Naive thymus-derived CD4-positive, alpha-beta T cell (primary cell): ENCODE results near the gene PHKA1. TPM values are rescaled to one million over a fixed set of nuclear protein-coding genes. Genes with fewer than 3 reads are reported as not detected.
A peak's percentile ranks its signal among the peaks of the same experiment; 100 is the strongest.

ENCODE experiments used
- ATAC-seq: fragments of 150-1000 bp; cut with Tn5 transposase; 2 replicates; pipeline ENCODE4 v1.10.0; 2021; ENCODE audit warnings: mild to moderate bottlenecking, moderate library complexity
- CTCF ChIA-PET: fragments of 350-600 bp; sonication (Branson Sonifier 250); formaldehyde crosslinking; loops from one replicate; lab custom pipeline; 2021; ENCODE audit warnings: antibody characterized with exemption; lab: Charles Lee
- POLR2A ChIA-PET: fragments of 350-600 bp; sonication (Branson Sonifier 250); formaldehyde crosslinking; loops from one replicate; lab custom pipeline; 2021; ENCODE audit warnings: antibody characterized with exemption, inconsistent platforms; lab: Charles Lee
- DNase-seq, 9 donors: peaks; one replicate each; pipeline versions ENCODE4 v3.0.0 to v3.0.0-alpha.2; 2020 to 2022; ENCODE audit warnings: mixed read lengths in 1 of 9
- H3K27ac ChIP-seq: one replicate; pipeline ENCODE4 v1.7.0; 2013; ENCODE audit warnings: mild to moderate bottlenecking, low read depth, low read length, moderate library complexity
- H3K27me3 ChIP-seq, 2 donors: one replicate each; pipeline ENCODE4 v1.7.0; 2013; ENCODE audit warnings: low read length in 2 of 2, mild to moderate bottlenecking in 2 of 2, moderate library complexity in 2 of 2; ENCODE audit not compliant: control insufficient read depth in 2 of 2, insufficient read depth in 2 of 2
- H3K36me3 ChIP-seq, 3 experiments: 1 replicate in 2 of 3; 2 replicates in 1 of 3; pipeline ENCODE4 v1.7.0; 2013; ENCODE audit warnings: low read length in 3 of 3, mild to moderate bottlenecking in 3 of 3, moderate library complexity in 1 of 3; ENCODE audit not compliant: insufficient read depth in 3 of 3, control insufficient read depth in 2 of 3
- H3K4me1 ChIP-seq, 2 donors: one replicate each; pipeline ENCODE4 v1.7.0; 2013; ENCODE audit warnings: low read length in 2 of 2, mild to moderate bottlenecking in 2 of 2, moderate library complexity in 1 of 2; ENCODE audit not compliant: control insufficient read depth in 2 of 2, insufficient read depth in 2 of 2
- H3K4me3 ChIP-seq: 2 replicates; pipeline ENCODE4 v1.7.0; 2013; ENCODE audit warnings: mild to moderate bottlenecking, low read length
- H3K9me3 ChIP-seq, 3 experiments: 1 replicate in 2 of 3; 2 replicates in 1 of 3; pipeline ENCODE4 v1.7.0; 2013; ENCODE audit warnings: low read length in 3 of 3; ENCODE audit not compliant: control insufficient read depth in 2 of 3
- H3K27ac Mint-ChIP-seq, 9 donors: one replicate each; pipeline ENCODE4 v1.8.0; 2020 to 2022; ENCODE audit warnings: mixed read lengths in 9 of 9, mild to moderate bottlenecking in 8 of 9, moderate library complexity in 5 of 9, inconsistent platforms in 2 of 9
- H3K27me3 Mint-ChIP-seq, 5 donors: one replicate each; pipeline ENCODE4 v1.8.0; 2021 to 2022; ENCODE audit warnings: mixed read lengths in 5 of 5, mild to moderate bottlenecking in 1 of 5
- H3K36me3 Mint-ChIP-seq, 5 donors: one replicate each; pipeline ENCODE4 v1.8.0; 2020 to 2022; ENCODE audit warnings: mixed read lengths in 5 of 5, mild to moderate bottlenecking in 3 of 5, inconsistent platforms in 1 of 5
- H3K4me1 Mint-ChIP-seq, 7 donors: one replicate each; pipeline ENCODE4 v1.8.0; 2020 to 2022; ENCODE audit warnings: mixed read lengths in 7 of 7, mild to moderate bottlenecking in 3 of 7, inconsistent platforms in 1 of 7
- H3K4me3 Mint-ChIP-seq, 10 donors: one replicate each; pipeline ENCODE4 v1.8.0; 2020 to 2022; ENCODE audit warnings: mild to moderate bottlenecking in 10 of 10, mixed read lengths in 10 of 10, moderate library complexity in 6 of 10, inconsistent platforms in 2 of 10
- H3K9me3 Mint-ChIP-seq, 11 donors: one replicate each; pipeline ENCODE4 v1.8.0; 2020 to 2022; ENCODE audit warnings: mixed read lengths in 11 of 11, mild to moderate bottlenecking in 4 of 11, inconsistent platforms in 1 of 11, moderate library complexity in 1 of 11
- intact Hi-C, 2 donors: fragments of 100-400 bp; cut with micrococcal nuclease; formaldehyde crosslinking; loops; one replicate each; pipeline ENCODE4 v1.15.1; 2023
- polyA plus RNA-seq, 2 donors: library from polyadenylated mRNA; unstranded; fragments of 300-500 nt; fragmentation: Illumina TruSeq; gene quantifications; one replicate each; pipeline ENCODE4 v1.2.3, GENCODE V29; 2021
- total RNA-seq, 6 experiments: library from RNA in 5 of 6; stranded (reverse) in 5 of 6; gene quantifications; 1 replicate in 5 of 6; 2 replicates in 1 of 6; pipeline ENCODE4 v1.2.3 and lab custom pipeline; 2021 to 2026

PHKA1 gene
- total and polyA plus RNA-seq, 7 experiments from 2014 or later, result 0.19 to 1.9 (median 0.41) TPM; not detected in 2

DNA sequence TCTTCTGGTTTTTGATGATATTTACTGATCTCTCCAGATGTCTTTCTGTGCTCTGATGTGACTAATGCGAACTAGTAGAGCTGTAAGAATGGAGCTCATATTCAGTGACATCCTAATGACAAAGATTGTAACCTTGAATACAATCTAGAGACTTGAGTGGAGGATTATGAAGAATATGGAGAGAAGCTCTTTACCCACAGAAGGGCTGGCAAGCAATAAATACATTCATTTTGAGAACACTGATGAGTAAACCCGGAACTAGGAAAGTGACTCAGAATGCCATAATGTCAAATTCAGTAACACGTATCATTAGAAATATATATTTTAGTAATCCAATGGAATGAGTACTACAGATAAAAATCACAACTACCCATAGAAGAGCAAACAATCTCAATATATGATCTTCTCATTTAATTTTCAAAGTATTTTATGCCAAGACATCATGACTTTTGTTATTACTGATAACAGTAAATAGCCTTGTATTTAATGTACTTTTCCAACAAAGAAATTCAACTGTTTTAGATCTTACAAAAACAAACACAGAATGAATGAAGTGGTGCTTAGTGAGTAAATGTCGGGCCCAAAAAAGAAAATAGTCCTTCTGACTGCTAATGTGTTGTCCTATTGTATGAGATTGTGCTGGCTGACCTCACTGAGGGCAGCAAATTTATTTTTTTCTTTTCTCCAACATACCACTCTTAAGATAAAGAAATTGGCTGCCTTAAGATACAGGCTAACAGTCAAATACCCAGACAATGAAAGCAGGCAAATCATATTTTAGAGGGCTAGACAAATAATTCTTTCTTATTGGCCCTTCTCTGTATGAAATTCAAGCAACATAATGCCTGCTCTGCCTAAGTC, 92.3 kb downstream of the PHKA1 start:
- H3K9me3 Mint-ChIP-seq, result peaks cover 0 to 8% (median 0%) of the 10 kb centered on the region in 11 donors
- CTCF ChIA-PET, result no interaction called here
- POLR2A ChIA-PET, result no interaction called here
- no peak for ATAC-seq
- Histone ChIP-seq H3K4me3 (no peak overlapping the region), H3K36me3 (no peaks in the 10 kb centered on the region), H3K9me3 (no peaks in the 10 kb centered on the region), H3K4me1 (no peaks in the 10 kb centered on the region), H3K27ac (no peak overlapping the region), H3K27me3 (no peaks in the 10 kb centered on the region)
- peaks cover 0 to 18% (median 0%) of the 10 kb centered on the region in 7 donors for H3K4me1 Mint-ChIP-seq
- peak overlapping the region in 1 of 9 donors; percentile 87 for H3K27ac Mint-ChIP-seq
- H3K4me3 Mint-ChIP-seq, result peak overlapping the region in 1 of 10 donors; percentile 24
- intact Hi-C loops, result loop anchor here in 1 of 2 donors (5.0 kb wide), 1 partner anchor 50 kb away; the partner anchor contains the start of gene HDAC8
- peaks cover 0 to 8% (median 0%) of the 10 kb centered on the region in 5 donors for H3K36me3 Mint-ChIP-seq
- no peak for DNase-seq
- H3K27me3 Mint-ChIP-seq, result peaks cover 0 to 4% (median 0%) of the 10 kb centered on the region in 5 donors

DNA sequence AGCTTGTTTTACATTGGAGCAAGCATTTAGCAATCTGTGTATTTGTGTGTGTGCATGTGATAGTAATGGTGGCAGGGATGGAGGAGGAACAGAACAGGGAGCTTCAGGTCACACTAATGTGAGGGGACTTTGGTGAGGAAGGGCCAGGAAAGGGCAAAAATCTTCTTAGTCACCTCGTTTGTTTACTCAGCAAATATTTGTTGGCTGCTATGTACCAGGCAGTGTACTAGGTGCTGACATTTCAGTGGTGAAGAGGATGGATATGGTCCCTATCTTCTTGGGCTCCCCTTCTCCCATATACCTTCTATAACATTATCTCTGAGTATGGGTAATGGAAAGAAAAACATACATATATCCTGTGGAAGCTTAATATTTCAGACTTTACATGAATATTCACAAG, 92.9 kb downstream of the PHKA1 start:
- H3K36me3 Mint-ChIP-seq, result peaks cover 0 to 9% (median 0%) of the 10 kb centered on the region in 5 donors
- POLR2A ChIA-PET, result no interaction called here
- no peaks in the 10 kb centered on the region for H3K9me3 ChIP-seq
- no peak overlapping the region for H3K27ac ChIP-seq
- peaks cover 0 to 18% (median 0%) of the 10 kb centered on the region in 7 donors for H3K4me1 Mint-ChIP-seq
- H3K4me3 ChIP-seq, result no peak overlapping the region
- peaks cover 0 to 8% (median 0%) of the 10 kb centered on the region in 11 donors for H3K9me3 Mint-ChIP-seq
- no peak for DNase-seq
- H3K27me3 ChIP-seq, result no peaks in the 10 kb centered on the region
- H3K27ac Mint-ChIP-seq, result peak overlapping the region in 1 of 9 donors; percentile 87
- intact Hi-C loops, result loop anchor here in 1 of 2 donors (5.0 kb wide), 1 partner anchor 49 kb away; the partner anchor contains the start of gene HDAC8
- H3K4me1 ChIP-seq, result no peaks in the 10 kb centered on the region
- H3K4me3 Mint-ChIP-seq, result peak overlapping the region in 1 of 10 donors; percentile 35
- CTCF ChIA-PET, result no interaction called here
- no peak for ATAC-seq
- peaks cover 0 to 10% (median 0%) of the 10 kb centered on the region in 5 donors for H3K27me3 Mint-ChIP-seq
- no peaks in the 10 kb centered on the region for H3K36me3 ChIP-seq

DNA sequence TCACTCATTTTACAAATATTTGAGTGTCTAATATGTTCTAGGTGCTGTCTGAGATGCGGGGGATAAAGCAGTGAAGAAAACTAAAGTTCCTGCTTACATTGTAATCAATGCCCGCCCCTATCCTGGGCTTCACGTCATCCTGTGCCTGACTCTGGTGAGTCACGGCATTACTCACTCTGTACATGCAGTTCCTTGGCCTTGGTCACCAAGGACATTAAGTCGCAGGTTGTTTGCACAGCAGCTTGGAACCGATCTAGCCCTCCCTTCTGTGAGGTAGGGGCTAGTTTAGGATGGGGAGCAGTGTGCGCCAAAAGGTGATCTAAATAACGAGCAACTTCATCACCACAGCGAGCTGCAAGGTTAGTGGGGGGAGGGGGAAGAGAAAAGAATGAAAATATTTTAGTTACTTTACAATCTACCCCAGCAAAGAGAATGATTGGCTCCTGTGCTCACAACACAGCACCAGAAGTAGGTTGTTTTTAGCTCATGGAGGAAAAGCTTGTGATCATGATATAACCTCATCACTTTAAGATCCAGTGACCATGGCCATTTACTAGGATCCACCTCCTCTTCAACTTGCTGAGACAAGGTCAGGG, 93.5 kb downstream of the PHKA1 start:
- intact Hi-C loops, result loop anchor here in 1 of 2 donors (5.0 kb wide), 1 partner anchor 48 kb away; the partner anchor contains the start of gene HDAC8
- Mint-ChIP-seq H3K4me3 (peak overlapping the region in 1 of 10 donors; percentile 69), H3K4me1 (peaks cover 0 to 18% (median 0%) of the 10 kb centered on the region in 7 donors), H3K36me3 (peaks cover 0 to 9% (median 0%) of the 10 kb centered on the region in 5 donors), H3K27ac (peak overlapping the region in 1 of 9 donors; percentile 87), H3K9me3 (peaks cover 0 to 8% (median 0%) of the 10 kb centered on the region in 11 donors), H3K27me3 (peaks cover 0 to 10% (median 0%) of the 10 kb centered on the region in 5 donors)
- ATAC-seq (no peak), DNase-seq (peak in 1 of 9 donors; percentile 35)
- Histone ChIP-seq H3K4me3 (no peak overlapping the region), H3K27ac (no peak overlapping the region), H3K9me3 (no peaks in the 10 kb centered on the region), H3K4me1 (no peaks in the 10 kb centered on the region), H3K36me3 (no peaks in the 10 kb centered on the region), H3K27me3 (no peaks in the 10 kb centered on the region)
- CTCF ChIA-PET, result no interaction called here
- POLR2A ChIA-PET, result no interaction called here

DNA sequence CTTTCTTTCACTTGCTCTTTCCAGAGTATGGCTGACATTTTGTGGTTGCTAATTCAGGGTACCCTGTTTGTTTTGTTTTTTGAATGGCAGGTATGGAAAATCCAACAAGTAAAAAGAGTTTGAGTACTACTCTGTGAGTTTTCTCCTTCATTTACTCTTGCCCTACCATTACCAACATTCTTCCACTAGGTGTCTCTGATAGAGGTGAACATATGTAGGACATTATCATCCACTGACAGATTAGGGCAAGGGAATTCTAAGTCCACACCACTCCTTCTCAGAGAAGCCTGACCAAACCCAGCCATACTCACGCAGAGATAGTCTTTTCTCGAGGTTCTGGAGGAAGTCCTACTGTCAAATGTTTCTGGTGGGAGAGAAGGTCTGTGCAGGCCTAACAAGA, 104.8 kb downstream of the PHKA1 start:
- H3K4me3 ChIP-seq, result no peak overlapping the region
- Mint-ChIP-seq H3K4me3 (no peak overlapping the region), H3K27me3 (peaks cover 0 to 3% (median 0%) of the 10 kb centered on the region in 5 donors), H3K9me3 (peaks cover 0 to 3% (median 0%) of the 10 kb centered on the region in 11 donors), H3K36me3 (peaks cover 0 to 7% (median 0%) of the 10 kb centered on the region in 5 donors), H3K27ac (no peak overlapping the region), H3K4me1 (peaks cover 0 to 4% (median 0%) of the 10 kb centered on the region in 7 donors)
- ATAC-seq (no peak), DNase-seq (no peak)
- H3K4me1 ChIP-seq, result no peaks in the 10 kb centered on the region
- H3K36me3 ChIP-seq, result no peaks in the 10 kb centered on the region
- intact Hi-C loops, result loop anchor here in 1 of 2 donors (10.0 kb wide), 1 partner anchor 55 kb away; no protein-coding TSS in a partner anchor
- H3K9me3 ChIP-seq, result no peaks in the 10 kb centered on the region
- no peak overlapping the region for H3K27ac ChIP-seq
- CTCF ChIA-PET, result no interaction called here
- POLR2A ChIA-PET, result no interaction called here
- no peaks in the 10 kb centered on the region for H3K27me3 ChIP-seq

DNA sequence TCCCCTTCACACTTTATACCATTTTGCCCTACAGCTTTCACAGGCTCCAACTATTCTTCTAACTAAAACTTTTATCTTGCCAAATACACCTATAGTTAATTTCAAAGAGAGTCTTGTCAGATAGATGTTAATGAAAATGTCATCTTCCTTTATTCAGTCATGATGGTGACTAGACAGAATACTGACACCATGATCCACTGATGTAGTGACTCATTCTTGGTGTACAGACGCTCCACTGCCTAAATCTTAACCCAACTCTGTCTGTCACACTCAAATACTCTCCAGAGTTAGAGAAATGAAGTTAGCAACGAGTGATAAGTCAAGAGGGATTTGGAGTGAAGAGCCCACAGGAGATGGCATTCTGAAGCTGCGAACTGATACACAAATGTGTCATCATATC, 109.4 kb downstream of the PHKA1 start:
- H3K4me1 Mint-ChIP-seq, result peaks cover 0 to 9% (median 0%) of the 10 kb centered on the region in 7 donors
- DNase-seq, result no peak
- POLR2A ChIA-PET, result no interaction called here
- CTCF ChIA-PET, result no interaction called here
- Histone ChIP-seq H3K4me3 (no peak overlapping the region), H3K27ac (no peak overlapping the region), H3K27me3 (no peaks in the 10 kb centered on the region), H3K4me1 (no peaks in the 10 kb centered on the region), H3K9me3 (no peaks in the 10 kb centered on the region), H3K36me3 (no peaks in the 10 kb centered on the region)
- no peak overlapping the region for H3K4me3 Mint-ChIP-seq
- H3K36me3 Mint-ChIP-seq, result peaks cover 0 to 7% (median 0%) of the 10 kb centered on the region in 5 donors
- no peak for ATAC-seq
- intact Hi-C loops, result loop anchor here in 1 of 2 donors (10.0 kb wide), 1 partner anchor 60 kb away; no protein-coding TSS in a partner anchor
- H3K27ac Mint-ChIP-seq, result peak overlapping the region in 1 of 9 donors; percentile 49
- no peaks in the 10 kb centered on the region for H3K27me3 Mint-ChIP-seq
- peaks cover 0 to 3% (median 0%) of the 10 kb centered on the region in 11 donors for H3K9me3 Mint-ChIP-seq

DNA sequence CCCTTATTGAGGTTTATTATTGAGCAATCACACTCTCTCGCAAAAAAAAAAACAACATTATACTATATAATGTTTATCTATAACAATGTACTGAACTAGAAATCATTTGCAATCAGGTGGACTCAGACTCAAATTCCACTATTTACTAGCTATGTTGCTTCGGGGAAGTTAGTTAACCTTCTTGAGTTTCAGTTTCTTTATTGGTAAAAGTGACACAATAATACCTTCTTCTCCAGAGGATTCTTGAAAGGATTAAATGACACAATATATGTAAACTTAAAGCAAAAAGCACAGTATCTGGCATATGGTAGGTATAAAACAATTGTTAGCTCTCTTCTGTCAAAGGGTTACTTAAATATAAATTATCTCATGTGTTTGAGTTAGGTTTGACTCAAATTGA, 110.0 kb downstream of the PHKA1 start:
- Histone ChIP-seq H3K4me1 (no peaks in the 10 kb centered on the region), H3K27ac (no peak overlapping the region), H3K9me3 (no peaks in the 10 kb centered on the region), H3K4me3 (no peak overlapping the region), H3K36me3 (no peaks in the 10 kb centered on the region), H3K27me3 (no peaks in the 10 kb centered on the region)
- POLR2A ChIA-PET, result interaction anchor here (0.6 kb wide), 1 partner anchor 1309 kb away, joined by 3 read pairs; no protein-coding TSS in a partner anchor
- H3K27ac Mint-ChIP-seq, result no peak overlapping the region
- H3K27me3 Mint-ChIP-seq, result no peaks in the 10 kb centered on the region
- peaks cover 0 to 9% (median 0%) of the 10 kb centered on the region in 7 donors for H3K4me1 Mint-ChIP-seq
- DNase-seq, result no peak
- CTCF ChIA-PET, result no interaction called here
- intact Hi-C loops, result loop anchor here in 1 of 2 donors (10.0 kb wide), 1 partner anchor 61 kb away; no protein-coding TSS in a partner anchor
- H3K4me3 Mint-ChIP-seq, result no peak overlapping the region
- H3K9me3 Mint-ChIP-seq, result peaks cover 0 to 3% (median 0%) of the 10 kb centered on the region in 11 donors
- peaks cover 0 to 5% (median 0%) of the 10 kb centered on the region in 5 donors for H3K36me3 Mint-ChIP-seq
- ATAC-seq, result no peak
